Astrocyte (in vitro differentiated cells and primary cell): ENCODE results near the gene ZNF549. TPM values are rescaled to one million over a fixed set of nuclear protein-coding genes. Genes with fewer than 3 reads are reported as not detected.
"Not testable (repeated sequence)": the region's sequence is repeated elsewhere in the genome, so short reads cannot be mapped to it uniquely, and the experiment has no call there.

Source experiments
- DNase-seq: peaks from one replicate; pipeline ENCODE4 v3.0.0-alpha.2; 2010; ENCODE audit warnings: low read depth
- FAIRE-seq: peaks from 2 replicates; lab custom pipeline; 2011; peaks lifted over from hg19 to GRCh38; lab: Jason Lieb, UNC
- H2AFZ ChIP-seq: 2 replicates; pipeline ENCODE4 v1.6.0; 2012; ENCODE audit warnings: low read depth, low read length, inconsistent platforms
- H3K27ac ChIP-seq: 2 replicates; pipeline ENCODE4 v1.5.1; 2011; ENCODE audit warnings: low read depth, low read length, inconsistent platforms
- H3K27me3 ChIP-seq: 2 replicates; pipeline ENCODE4 v1.6.0; 2011; ENCODE audit warnings: low read length, inconsistent platforms; ENCODE audit not compliant: insufficient read depth
- H3K36me3 ChIP-seq: 2 replicates; pipeline ENCODE4 v1.5.1; 2011; ENCODE audit warnings: low read length, inconsistent platforms; ENCODE audit not compliant: insufficient read depth
- H3K4me1 ChIP-seq: 2 replicates; pipeline ENCODE4 v1.5.1; 2011; ENCODE audit warnings: low read length, inconsistent platforms; ENCODE audit not compliant: insufficient read depth
- H3K4me2 ChIP-seq: 2 replicates; pipeline ENCODE4 v1.6.0; 2012; ENCODE audit warnings: low read length, inconsistent platforms
- H3K4me3 ChIP-seq: 2 replicates; pipeline ENCODE4 v1.5.1; 2011; ENCODE audit warnings: low read depth, mild to moderate bottlenecking, low read length, inconsistent platforms; ENCODE audit not compliant: insufficient read depth
- H3K79me2 ChIP-seq: 2 replicates; pipeline ENCODE4 v1.6.0; 2012; ENCODE audit warnings: mild to moderate bottlenecking, low read length, inconsistent platforms; ENCODE audit not compliant: insufficient read depth
- H3K9ac ChIP-seq: 2 replicates; pipeline ENCODE4 v1.6.0; 2012; ENCODE audit warnings: mild to moderate bottlenecking, low read length, inconsistent platforms
- H3K9me3 ChIP-seq: 2 replicates; pipeline ENCODE4 v1.5.1; 2012; ENCODE audit warnings: low read depth, mild to moderate bottlenecking, low read length, inconsistent platforms; ENCODE audit not compliant: insufficient read depth
- H4K20me1 ChIP-seq: 2 replicates; pipeline ENCODE4 v1.6.0; 2012; ENCODE audit warnings: low read length, inconsistent platforms; ENCODE audit not compliant: insufficient read depth
- H3K27ac Mint-ChIP-seq: one replicate; pipeline ENCODE4 v1.8.0; 2021; ENCODE audit warnings: mild to moderate bottlenecking, mixed read lengths; ENCODE audit not compliant: unreplicated experiment
- H3K27me3 Mint-ChIP-seq: one replicate; pipeline ENCODE4 v1.8.0; 2021; ENCODE audit warnings: low read depth, mixed read lengths; ENCODE audit not compliant: unreplicated experiment
- H3K36me3 Mint-ChIP-seq: one replicate; pipeline ENCODE4 v1.8.0; 2021; ENCODE audit warnings: low read depth, mixed read lengths; ENCODE audit not compliant: unreplicated experiment
- H3K4me1 Mint-ChIP-seq: one replicate; pipeline ENCODE4 v1.8.0; 2021; ENCODE audit warnings: low read depth, mixed read lengths; ENCODE audit not compliant: unreplicated experiment
- H3K4me3 Mint-ChIP-seq: one replicate; pipeline ENCODE4 v1.8.0; 2021; ENCODE audit warnings: mild to moderate bottlenecking, moderate library complexity, mixed read lengths; ENCODE audit not compliant: unreplicated experiment
- H3K9me3 Mint-ChIP-seq: one replicate; pipeline ENCODE4 v1.8.0; 2021; ENCODE audit warnings: mild to moderate bottlenecking, mixed read lengths; ENCODE audit not compliant: unreplicated experiment
- CTCF ChIP-seq: IDR thresholded peaks from 2 replicates; pipeline ENCODE4 v1.5.1; 2011; ENCODE audit warnings: low read depth, mild to moderate bottlenecking, inconsistent platforms, low read length, moderate library complexity; ENCODE audit not compliant: insufficient read depth
- EZH2 ChIP-seq: IDR thresholded peaks from 2 replicates; pipeline ENCODE4 v1.6.1; 2012; ENCODE audit warnings: mild to moderate bottlenecking, low read length, inconsistent platforms; ENCODE audit not compliant: insufficient read depth
- total RNA-seq: library from RNA; stranded (reverse); gene quantifications from 2 replicates; pipeline ENCODE4 v1.2.1, GENCODE V29; 2021

The ZNF549 gene
- total RNA-seq, 1 donor from 2014 or later, result 7.3 TPM

DNA sequence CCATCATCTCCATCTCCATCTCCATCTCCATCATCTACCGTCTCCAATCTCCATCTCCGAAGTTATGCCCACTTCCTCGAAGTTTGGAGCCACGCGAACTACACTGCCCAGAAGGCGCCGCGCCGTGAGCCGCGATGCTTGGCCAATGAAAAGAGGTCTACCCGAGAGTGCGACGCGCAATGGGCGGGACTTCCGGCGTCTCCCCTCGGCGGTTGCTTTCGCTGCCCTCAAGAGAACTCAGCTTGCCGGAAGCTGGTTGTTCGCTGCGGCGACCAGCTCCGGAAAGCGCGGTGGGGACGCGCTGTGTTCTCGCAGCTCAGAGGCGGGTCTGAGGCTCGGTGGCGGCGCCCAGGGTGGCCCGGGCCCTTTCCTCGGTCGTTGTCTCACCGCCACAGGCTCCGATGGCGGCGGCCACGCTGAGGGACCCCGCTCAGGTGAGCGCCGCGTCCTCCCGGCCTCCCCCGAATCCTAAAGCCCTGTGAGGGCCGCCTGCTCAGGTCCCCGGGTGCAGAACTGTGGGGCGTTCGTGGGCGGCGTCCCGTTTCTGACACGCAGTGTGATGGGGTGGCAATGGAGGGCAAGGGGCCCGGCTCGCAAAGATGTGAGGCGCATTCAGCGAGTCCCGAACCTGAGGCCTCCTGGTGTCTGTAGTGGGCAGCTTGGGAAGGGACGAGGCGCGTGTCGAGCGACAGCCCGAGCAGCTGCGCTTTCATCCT is 27.3 kb upstream of the ZNF549 start, which contains the start of gene ZNF773:
ZNF773 (plus strand) TSS at position 259 of the 716 bp plus-strand sequence; CDS start at position 402, 143 bp downstream.
- Histone ChIP-seq H3K9me3 (peaks cover 10% of the 10 kb centered on the region), H3K27ac (peak within 1 kb of the TSS; percentile 65), H3K9ac (peak within 1 kb of the TSS; percentile 83), H3K79me2 (peaks cover 36% of the 10 kb centered on the region), H2AFZ (peak within 1 kb of the TSS; percentile 87), H3K4me2 (peak within 1 kb of the TSS; percentile 80), H3K4me3 (peak within 1 kb of the TSS; percentile 70)
- H3K4me3 Mint-ChIP-seq, result peak within 1 kb of the TSS; percentile 92
- not testable (repeated sequence) for H3K36me3 ChIP-seq, H3K4me1 Mint-ChIP-seq, FAIRE-seq, H3K27me3 ChIP-seq, H4K20me1 ChIP-seq, H3K4me1 ChIP-seq, H3K27me3 Mint-ChIP-seq
- peaks cover 29% of the 10 kb centered on the region for H3K36me3 Mint-ChIP-seq
- H3K27ac Mint-ChIP-seq, result peak within 1 kb of the TSS; percentile 37
- DNase-seq, result peak; percentile 92
- peaks cover 18% of the 10 kb centered on the region for H3K9me3 Mint-ChIP-seq

DNA sequence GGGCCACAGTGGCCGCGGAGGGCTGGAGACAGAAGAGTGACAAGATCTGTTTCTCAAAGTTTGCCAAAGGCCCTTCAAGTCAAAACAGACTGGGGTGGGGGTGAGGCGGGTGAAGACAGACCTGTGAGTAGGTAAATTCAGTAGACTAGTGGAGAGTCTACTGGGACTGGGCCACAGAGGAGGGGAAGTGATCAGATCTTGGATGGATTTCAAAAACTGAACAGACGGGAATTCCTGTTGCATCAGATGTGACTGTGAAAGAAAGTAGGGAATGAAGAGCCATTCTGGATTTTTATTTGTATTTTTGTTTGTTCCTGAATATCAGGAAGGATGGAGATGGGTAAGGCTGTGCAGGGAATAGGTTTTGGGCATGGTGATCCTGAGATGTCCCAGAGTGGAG is 26.8 kb upstream of the ZNF549 start:
- peak overlapping the region; percentile 46 for H3K9ac ChIP-seq
- not testable (repeated sequence) for FAIRE-seq, H4K20me1 ChIP-seq, H3K36me3 ChIP-seq, H3K4me1 ChIP-seq, H3K27me3 Mint-ChIP-seq, H3K27me3 ChIP-seq, H2AFZ ChIP-seq, H3K27ac ChIP-seq, H3K4me1 Mint-ChIP-seq
- H3K79me2 ChIP-seq, result peaks cover 36% of the 10 kb centered on the region
- Mint-ChIP-seq H3K4me3 (peak overlapping the region; percentile 92), H3K27ac (peak overlapping the region; percentile 37), H3K36me3 (peaks cover 30% of the 10 kb centered on the region), H3K9me3 (peaks cover 18% of the 10 kb centered on the region)
- H3K9me3 ChIP-seq, result peaks cover 10% of the 10 kb centered on the region
- H3K4me2 ChIP-seq, result peak overlapping the region; percentile 80
- peak overlapping the region; percentile 51 for H3K4me3 ChIP-seq
- peak; percentile 12 for DNase-seq

- H3K9ac ChIP-seq, result no peak overlapping the region
- no peak for TF ChIP-seq EZH2
- peaks cover 2% of the 10 kb centered on the region for H3K4me1 Mint-ChIP-seq
- peaks cover 24% of the 10 kb centered on the region for H3K9me3 Mint-ChIP-seq
- H3K27me3 Mint-ChIP-seq, result no peaks in the 10 kb centered on the region
- FAIRE-seq, result no peak
- peaks cover 4% of the 10 kb centered on the region for H4K20me1 ChIP-seq
- H3K36me3 Mint-ChIP-seq, result peaks cover 72% of the 10 kb centered on the region
- no peak overlapping the region for H3K4me3 ChIP-seq
- no peak overlapping the region for H3K27ac ChIP-seq
- H3K4me3 Mint-ChIP-seq, result no peak overlapping the region
- no peak overlapping the region for H2AFZ ChIP-seq
- peaks cover 29% of the 10 kb centered on the region for H3K79me2 ChIP-seq
- H3K36me3 ChIP-seq, result peaks cover 26% of the 10 kb centered on the region
- H3K27me3 ChIP-seq, result no peaks in the 10 kb centered on the region
- H3K27ac Mint-ChIP-seq, result no peak overlapping the region
- H3K9me3 ChIP-seq, result peaks cover 19% of the 10 kb centered on the region
- H3K4me2 ChIP-seq, result no peak overlapping the region
- no peaks in the 10 kb centered on the region for H3K4me1 ChIP-seq
- DNase-seq, result no peak
Measured at GRCh38 chr19:57506163-57506562, 21.0 kb upstream of the ZNF549 start.

GRCh38 chr19:57511484-57511883 is 15.7 kb upstream of the ZNF549 start:
- H3K27me3 Mint-ChIP-seq, result no peaks in the 10 kb centered on the region
- H3K4me3 ChIP-seq, result no peak overlapping the region
- FAIRE-seq (no peak), DNase-seq (no peak)
- no peak overlapping the region for H3K27ac ChIP-seq
- H3K9ac ChIP-seq, result no peak overlapping the region
- H3K27ac Mint-ChIP-seq, result no peak overlapping the region
- H3K27me3 ChIP-seq, result no peaks in the 10 kb centered on the region
- H2AFZ ChIP-seq, result no peak overlapping the region
- H3K9me3 Mint-ChIP-seq, result peaks cover 57% of the 10 kb centered on the region
- no peak overlapping the region for H3K4me3 Mint-ChIP-seq
- H3K79me2 ChIP-seq, result no peaks in the 10 kb centered on the region
- H3K9me3 ChIP-seq, result peaks cover 29% of the 10 kb centered on the region
- no peaks in the 10 kb centered on the region for H3K4me1 ChIP-seq
- H3K36me3 Mint-ChIP-seq, result peaks cover 81% of the 10 kb centered on the region
- H3K4me1 Mint-ChIP-seq, result no peaks in the 10 kb centered on the region
- TF ChIP-seq CTCF (no peak), EZH2 (no peak)
- no peaks in the 10 kb centered on the region for H4K20me1 ChIP-seq
- H3K4me2 ChIP-seq, result no peak overlapping the region
- H3K36me3 ChIP-seq, result peaks cover 10% of the 10 kb centered on the region
